Ovary (tissue), 3 donors: Measurements from ENCODE around the gene DACH1.

Experiments
- POLR2A ChIP-seq: fragments of 450-650 bp; IDR thresholded peaks from one replicate; pipeline ENCODE4 v1.6.1; 2017; ENCODE audit warnings: antibody characterized with exemption, mild to moderate bottlenecking, moderate library complexity
- TF ChIP-seq, protein P1 (sequence below), 3 donors: fragments of 450-650 bp in 2 of 3; fragments of 200-600 bp in 1 of 3; IDR thresholded peaks; one replicate each; pipeline versions ENCODE4 v1.5.1 to v1.8.0; 2016 to 2022; ENCODE audit warnings: antibody characterized with exemption in 3 of 3, mild to moderate bottlenecking in 1 of 3
- donor health status: DM: no; HTN: no; CAD: no.

DNA sequence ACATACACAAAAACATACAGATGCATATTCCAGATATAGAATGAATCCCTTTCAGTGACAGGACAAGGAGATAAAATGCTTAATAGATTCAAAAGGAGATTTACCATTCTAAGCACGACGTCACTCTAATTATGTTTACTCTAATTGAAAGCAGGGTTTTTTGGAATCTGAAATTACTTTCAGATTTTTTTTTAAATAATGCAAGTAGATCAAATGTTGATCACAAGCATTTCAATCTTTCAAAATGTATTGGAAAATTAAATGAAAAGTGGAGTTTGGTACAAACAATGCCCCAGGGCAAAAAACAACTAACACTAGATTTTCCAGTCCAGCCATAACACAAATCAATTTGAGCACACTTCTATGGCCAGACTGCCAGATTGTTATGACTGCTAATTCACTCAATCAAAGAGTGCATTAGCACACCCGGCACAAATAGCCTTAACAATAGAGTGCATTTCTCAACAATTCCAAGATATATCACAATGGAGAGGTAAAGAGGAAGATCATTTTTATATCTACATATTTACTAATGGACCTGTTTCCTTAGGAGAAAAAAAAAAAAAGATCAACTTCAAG is 4.3 kb upstream of the DACH1 start:
- TF ChIP-seq, protein P1, sequence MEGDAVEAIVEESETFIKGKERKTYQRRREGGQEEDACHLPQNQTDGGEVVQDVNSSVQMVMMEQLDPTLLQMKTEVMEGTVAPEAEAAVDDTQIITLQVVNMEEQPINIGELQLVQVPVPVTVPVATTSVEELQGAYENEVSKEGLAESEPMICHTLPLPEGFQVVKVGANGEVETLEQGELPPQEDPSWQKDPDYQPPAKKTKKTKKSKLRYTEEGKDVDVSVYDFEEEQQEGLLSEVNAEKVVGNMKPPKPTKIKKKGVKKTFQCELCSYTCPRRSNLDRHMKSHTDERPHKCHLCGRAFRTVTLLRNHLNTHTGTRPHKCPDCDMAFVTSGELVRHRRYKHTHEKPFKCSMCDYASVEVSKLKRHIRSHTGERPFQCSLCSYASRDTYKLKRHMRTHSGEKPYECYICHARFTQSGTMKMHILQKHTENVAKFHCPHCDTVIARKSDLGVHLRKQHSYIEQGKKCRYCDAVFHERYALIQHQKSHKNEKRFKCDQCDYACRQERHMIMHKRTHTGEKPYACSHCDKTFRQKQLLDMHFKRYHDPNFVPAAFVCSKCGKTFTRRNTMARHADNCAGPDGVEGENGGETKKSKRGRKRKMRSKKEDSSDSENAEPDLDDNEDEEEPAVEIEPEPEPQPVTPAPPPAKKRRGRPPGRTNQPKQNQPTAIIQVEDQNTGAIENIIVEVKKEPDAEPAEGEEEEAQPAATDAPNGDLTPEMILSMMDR (IDR thresholded peaks at IDR 0.05), result no peak
- TF ChIP-seq POLR2A, result no peak
